Neural cell (in vitro differentiated cells): ENCODE results near the gene GGT6. TPM values are rescaled to one million over a fixed set of nuclear protein-coding genes. Genes with fewer than 3 reads are reported as not detected.

Source experiments
- H2AFZ ChIP-seq: fragments of 200-600, 300-800 bp; sonication (generic), shearing (Covaris generic); 2 replicates; pipeline ENCODE4 v1.6.0; 2014; ENCODE audit warnings: low read depth, mild to moderate bottlenecking, antibody characterized with exemption, low read length, moderate library complexity
- H3F3A ChIP-seq: fragments of 200-600 bp; shearing (Covaris generic); 2 replicates; pipeline ENCODE4 v1.6.1; 2016; ENCODE audit warnings: mild to moderate bottlenecking, moderate library complexity, mixed read lengths, antibody characterized with exemption, low read length; ENCODE audit not compliant: insufficient read depth, poor library complexity, severe bottlenecking
- H3K27ac ChIP-seq: fragments of 200-600, 300-800 bp; sonication (generic), shearing (Covaris generic); 2 replicates; pipeline ENCODE4 v1.5.1; 2014; ENCODE audit warnings: mild to moderate bottlenecking, low read length, moderate library complexity
- H3K27me3 ChIP-seq: fragments of 300-800, 200-600 bp; sonication (generic), shearing (Covaris generic); 2 replicates; pipeline ENCODE4 v1.6.0; 2014; ENCODE audit warnings: mild to moderate bottlenecking, low read depth, low read length, moderate library complexity; ENCODE audit not compliant: insufficient read depth
- H3K36me3 ChIP-seq: fragments of 300-800, 200-600 bp; sonication (generic), shearing (Covaris generic); 2 replicates; pipeline ENCODE4 v1.5.1; 2014; ENCODE audit warnings: mild to moderate bottlenecking, antibody characterized with exemption, low read length, moderate library complexity; ENCODE audit not compliant: insufficient read depth
- H3K4me2 ChIP-seq: fragments of 300-800, 200-600 bp; sonication (generic), shearing (Covaris generic); 2 replicates; pipeline ENCODE4 v1.6.0; 2014; ENCODE audit warnings: mild to moderate bottlenecking, low read length
- H3K4me3 ChIP-seq: fragments of 300-800, 200-600 bp; sonication (generic), shearing (Covaris generic); 2 replicates; pipeline ENCODE4 v1.5.1; 2014; ENCODE audit warnings: mild to moderate bottlenecking, low read length, moderate library complexity
- H3K79me2 ChIP-seq: fragments of 200-600 bp; shearing (Covaris generic); replicated peaks from 2 replicates; pipeline ENCODE4 v1.6.0; 2014; ENCODE audit warnings: mild to moderate bottlenecking, low read length, moderate library complexity; ENCODE audit not compliant: insufficient read depth
- H3K9ac ChIP-seq: fragments of 300-800, 200-600 bp; sonication (generic), shearing (Covaris generic); 2 replicates; pipeline ENCODE4 v1.6.1; 2016; ENCODE audit warnings: mild to moderate bottlenecking, low read length, mixed read lengths
- H3K9me2 ChIP-seq: fragments of 200-600 bp; shearing (Covaris generic); 2 replicates; pipeline ENCODE4 v1.6.1; 2016; ENCODE audit warnings: mild to moderate bottlenecking, low read length, mixed read lengths; ENCODE audit not compliant: insufficient read depth
- H3K9me3 ChIP-seq: fragments of 200-600, 300-800 bp; sonication (generic), shearing (Covaris generic); 2 replicates; pipeline ENCODE4 v1.6.1; 2016; ENCODE audit warnings: mild to moderate bottlenecking, mixed run types, low read length, moderate library complexity, mixed read lengths
- H4K20me1 ChIP-seq: fragments of 200-600 bp; shearing (Covaris generic); 2 replicates; pipeline ENCODE4 v1.6.1; 2016; ENCODE audit warnings: mild to moderate bottlenecking, mixed run types; ENCODE audit not compliant: insufficient read depth
- EP300 ChIP-seq: fragments of 450-650 bp; conservative IDR thresholded peaks from 2 replicates; pipeline ENCODE4 v1.6.1; 2014; ENCODE audit warnings: antibody characterized with exemption, mild to moderate bottlenecking, moderate library complexity; ENCODE audit not compliant: poor library complexity, severe bottlenecking
- EZH2 ChIP-seq: fragments of 200-600, 300-800 bp; shearing (Covaris generic), sonication (generic); IDR thresholded peaks from 2 replicates; pipeline ENCODE4 v1.6.1; 2014; ENCODE audit warnings: antibody characterized with exemption, low read length, borderline replicate concordance, mild to moderate bottlenecking; ENCODE audit not compliant: insufficient read depth, poor library complexity, severe bottlenecking
- MXI1 ChIP-seq: fragments of 450-650 bp; conservative IDR thresholded peaks from 2 replicates; pipeline ENCODE4 v1.6.1; 2014; ENCODE audit warnings: antibody characterized with exemption, mild to moderate bottlenecking; ENCODE audit not compliant: poor library complexity, severe bottlenecking
- POLR2AphosphoS5 ChIP-seq: IDR thresholded peaks from 2 replicates; pipeline ENCODE4 v1.6.1; 2012
- RAD21 ChIP-seq: fragments of 450-650 bp; conservative IDR thresholded peaks from 2 replicates; pipeline ENCODE4 v1.6.1; 2014; ENCODE audit warnings: antibody characterized with exemption, mild to moderate bottlenecking, moderate library complexity
- REST ChIP-seq: IDR thresholded peaks from 2 replicates; pipeline ENCODE4 v1.6.1; 2012; ENCODE audit warnings: borderline replicate concordance
- SMC3 ChIP-seq: fragments of 450-650 bp; conservative IDR thresholded peaks from 2 replicates; pipeline ENCODE4 v1.6.1; 2014; ENCODE audit warnings: antibody characterized with exemption, mild to moderate bottlenecking, moderate library complexity; ENCODE audit not compliant: poor library complexity
- TAF1 ChIP-seq: IDR thresholded peaks from 2 replicates; pipeline ENCODE4 v1.6.1; 2012; ENCODE audit warnings: low read depth
- polyA plus RNA-seq: library from polyadenylated mRNA; depleted of rRNA; stranded (reverse); fragments of >200 nt; gene quantifications from 2 replicates; pipeline ENCODE4 v1.2.3, GENCODE V29; 2014
- TF ChIP-seq, protein P1 (sequence below): fragments of 450-650 bp; IDR thresholded peaks from 2 replicates; pipeline ENCODE4 v1.5.1; 2014; ENCODE audit warnings: antibody characterized with exemption, mild to moderate bottlenecking, moderate library complexity; ENCODE audit not compliant: poor library complexity, severe bottlenecking

The GGT6 gene
- polyA plus RNA-seq, 1 donor from 2014 or later: not detected

GRCh38 chr17:4583206-4583605 lies 22.8 kb upstream of the GGT6 start:
- no peaks in the 10 kb centered on the region for H4K20me1 ChIP-seq
- H3K79me2 ChIP-seq: no peaks in the 10 kb centered on the region
- H3K4me2 ChIP-seq: no peak overlapping the region
- no peak overlapping the region for H3K4me3 ChIP-seq
- no peak overlapping the region for H3K27ac ChIP-seq
- H2AFZ ChIP-seq: no peak overlapping the region
- peaks cover 29% of the 10 kb centered on the region for H3K27me3 ChIP-seq
- H3K9me3 ChIP-seq: no peaks in the 10 kb centered on the region
- H3K9ac ChIP-seq: no peak overlapping the region
- H3K9me2 ChIP-seq: no peaks in the 10 kb centered on the region
- no peaks in the 10 kb centered on the region for H3F3A ChIP-seq
- TF ChIP-seq MXI1: no peak
- no peak for TF ChIP-seq TAF1
- TF ChIP-seq REST: no peak
- no peak for TF ChIP-seq SMC3
- TF ChIP-seq RAD21: no peak
- TF ChIP-seq EZH2: no peak
- no peaks in the 10 kb centered on the region for H3K36me3 ChIP-seq

GRCh38 chr17:4582691-4583090 lies 22.3 kb upstream of the GGT6 start:
- H3K9me3 ChIP-seq: no peaks in the 10 kb centered on the region
- no peak overlapping the region for H3K4me3 ChIP-seq
- no peak overlapping the region for H2AFZ ChIP-seq
- no peak overlapping the region for H3K27ac ChIP-seq
- TF ChIP-seq EZH2: no peak
- TF ChIP-seq, protein P1, sequence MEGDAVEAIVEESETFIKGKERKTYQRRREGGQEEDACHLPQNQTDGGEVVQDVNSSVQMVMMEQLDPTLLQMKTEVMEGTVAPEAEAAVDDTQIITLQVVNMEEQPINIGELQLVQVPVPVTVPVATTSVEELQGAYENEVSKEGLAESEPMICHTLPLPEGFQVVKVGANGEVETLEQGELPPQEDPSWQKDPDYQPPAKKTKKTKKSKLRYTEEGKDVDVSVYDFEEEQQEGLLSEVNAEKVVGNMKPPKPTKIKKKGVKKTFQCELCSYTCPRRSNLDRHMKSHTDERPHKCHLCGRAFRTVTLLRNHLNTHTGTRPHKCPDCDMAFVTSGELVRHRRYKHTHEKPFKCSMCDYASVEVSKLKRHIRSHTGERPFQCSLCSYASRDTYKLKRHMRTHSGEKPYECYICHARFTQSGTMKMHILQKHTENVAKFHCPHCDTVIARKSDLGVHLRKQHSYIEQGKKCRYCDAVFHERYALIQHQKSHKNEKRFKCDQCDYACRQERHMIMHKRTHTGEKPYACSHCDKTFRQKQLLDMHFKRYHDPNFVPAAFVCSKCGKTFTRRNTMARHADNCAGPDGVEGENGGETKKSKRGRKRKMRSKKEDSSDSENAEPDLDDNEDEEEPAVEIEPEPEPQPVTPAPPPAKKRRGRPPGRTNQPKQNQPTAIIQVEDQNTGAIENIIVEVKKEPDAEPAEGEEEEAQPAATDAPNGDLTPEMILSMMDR: no peak
- no peak for TF ChIP-seq POLR2AphosphoS5
- TF ChIP-seq SMC3: no peak
- no peak for TF ChIP-seq TAF1
- TF ChIP-seq MXI1: no peak
- no peak for TF ChIP-seq RAD21
- TF ChIP-seq EP300: no peak
- no peak for TF ChIP-seq REST
- no peaks in the 10 kb centered on the region for H3K9me2 ChIP-seq
- no peaks in the 10 kb centered on the region for H4K20me1 ChIP-seq
- no peak overlapping the region for H3K9ac ChIP-seq
- H3K36me3 ChIP-seq: no peaks in the 10 kb centered on the region
- H3F3A ChIP-seq: no peaks in the 10 kb centered on the region
- no peak overlapping the region for H3K4me2 ChIP-seq
- peaks cover 29% of the 10 kb centered on the region for H3K27me3 ChIP-seq
- H3K79me2 ChIP-seq: no peaks in the 10 kb centered on the region
